Smooth muscle cell of the brain vasculature (primary cell): ENCODE results near the gene CTCFL.
"Not testable (repeated sequence)": the region's sequence is repeated elsewhere in the genome, so short reads cannot be mapped to it uniquely, and the experiment has no call there.

Experiments used
- DNase-seq: peaks from one replicate; pipeline ENCODE4 v3.0.0-alpha.2; 2012; ENCODE audit warnings: low read depth, low spot score

The CTCFL gene

GRCh38 chr20:57507477-57507876 is 17.5 kb downstream of the CTCFL start:
- DNase-seq, result no peak

- no peak for DNase-seq
Measured at GRCh38 chr20:57505979-57506378, 19.0 kb downstream of the CTCFL start.

GRCh38 chr20:57504411-57504810 is 20.5 kb downstream of the CTCFL start:
- DNase-seq, result no peak

- DNase-seq, result no peak
Measured at GRCh38 chr20:57503035-57503658, 21.8 kb downstream of the CTCFL start.

- DNase-seq, result no peak
Measured at GRCh38 chr20:57502336-57502700, 22.6 kb downstream of the CTCFL start.

GRCh38 chr20:57501461-57502335 is 23.2 kb downstream of the CTCFL start:
- DNase-seq, result no peak

GRCh38 chr20:57500962-57501361 is 24.0 kb downstream of the CTCFL start:
- no peak for DNase-seq

- no peak for DNase-seq
Measured at GRCh38 chr20:57500235-57500634, 24.7 kb downstream of the CTCFL start.

- no peak for DNase-seq
Measured at GRCh38 chr20:57499676-57500075, 25.3 kb downstream of the CTCFL start.

- DNase-seq, result no peak
Measured at GRCh38 chr20:57498425-57499400, 26.2 kb downstream of the CTCFL start.

GRCh38 chr20:57496592-57496991 is 28.3 kb downstream of the CTCFL start:
- no peak for DNase-seq

GRCh38 chr20:57495978-57496377 is 29.0 kb downstream of the CTCFL start:
- no peak for DNase-seq

- no peak for DNase-seq
Measured at GRCh38 chr20:57493091-57493615, 31.8 kb downstream of the CTCFL start.

- DNase-seq, result no peak
Measured at GRCh38 chr20:57491373-57491772, 33.6 kb downstream of the CTCFL start.

- DNase-seq, result not testable (repeated sequence)
Measured at GRCh38 chr20:57488277-57488676, 36.7 kb downstream of the CTCFL start.

- DNase-seq, result no peak
Measured at GRCh38 chr20:57485770-57486169, 39.2 kb downstream of the CTCFL start.

- DNase-seq, result no peak
Measured at GRCh38 chr20:57484772-57485171, 40.2 kb downstream of the CTCFL start.

GRCh38 chr20:57483287-57484050 is 41.5 kb downstream of the CTCFL start:
- no peak for DNase-seq

GRCh38 chr20:57482796-57483195 is 42.1 kb downstream of the CTCFL start:
- no peak for DNase-seq

- no peak for DNase-seq
Measured at GRCh38 chr20:57482148-57482547, 42.8 kb downstream of the CTCFL start.

GRCh38 chr20:57481281-57481711 is 43.6 kb downstream of the CTCFL start:
- no peak for DNase-seq
